DOHH2 (cell line): ENCODE results near the gene CACNA2D4.
"Not testable (repeated sequence)": the region's sequence is repeated elsewhere in the genome, so short reads cannot be mapped to it uniquely, and the experiment has no call there.

Source experiments
- H3F3A ChIP-seq: fragments of 200-600 bp; sonication (generic), shearing (Covaris generic); 2 replicates; pipeline ENCODE4 v1.6.0; 2016; ENCODE audit warnings: antibody characterized with exemption, mild to moderate bottlenecking; ENCODE audit not compliant: control insufficient read depth, insufficient read depth
- H3K27ac ChIP-seq: fragments of 200-600 bp; sonication (generic); 2 replicates; pipeline ENCODE4 v1.5.1; 2014; ENCODE audit warnings: low read depth, mild to moderate bottlenecking, low read length, moderate library complexity
- H3K27me3 ChIP-seq: fragments of 200-600 bp; sonication (generic); 2 replicates; pipeline ENCODE4 v1.6.1; 2014; ENCODE audit warnings: mild to moderate bottlenecking, low read length, mixed read lengths; ENCODE audit not compliant: control insufficient read depth
- H3K36me3 ChIP-seq: fragments of 200-600 bp; sonication (generic); 2 replicates; pipeline ENCODE4 v1.6.1; 2014; ENCODE audit warnings: mild to moderate bottlenecking, low read length, moderate library complexity, mixed read lengths; ENCODE audit not compliant: control insufficient read depth
- H3K4me1 ChIP-seq: fragments of 200-600 bp; sonication (generic); 2 replicates; pipeline ENCODE4 v1.6.1; 2014; ENCODE audit warnings: mild to moderate bottlenecking, low read length, mixed read lengths; ENCODE audit not compliant: control insufficient read depth
- H3K4me2 ChIP-seq: fragments of 200-600 bp; sonication (generic); 2 replicates; pipeline ENCODE4 v1.6.0; 2014; ENCODE audit warnings: mild to moderate bottlenecking, low read length, moderate library complexity
- H3K4me3 ChIP-seq: fragments of 200-600 bp; sonication (generic); 2 replicates; pipeline ENCODE4 v1.5.1; 2014; ENCODE audit warnings: mild to moderate bottlenecking, low read length, mixed read lengths
- H3K79me2 ChIP-seq: fragments of 200-600 bp; sonication (generic); 2 replicates; pipeline ENCODE4 v1.6.1; 2014; ENCODE audit warnings: mild to moderate bottlenecking, low read length, mixed read lengths; ENCODE audit not compliant: control insufficient read depth
- H3K9me2 ChIP-seq: fragments of 200-600 bp; sonication (generic); replicated peaks from 2 replicates; pipeline ENCODE4 v1.6.1; 2014; ENCODE audit warnings: mild to moderate bottlenecking, low read length, mixed read lengths; ENCODE audit not compliant: control insufficient read depth
- H3K9me3 ChIP-seq: fragments of 200-600 bp; sonication (generic); 2 replicates; pipeline ENCODE4 v1.6.1; 2014; ENCODE audit warnings: antibody characterized with exemption, low read length, mixed read lengths; ENCODE audit not compliant: control insufficient read depth, insufficient read depth
- H4K20me1 ChIP-seq: fragments of 200-600 bp; sonication (generic); 2 replicates; pipeline ENCODE4 v1.6.0; 2014; ENCODE audit warnings: low read depth, mild to moderate bottlenecking, antibody characterized with exemption, low read length, moderate library complexity; ENCODE audit not compliant: control insufficient read depth, insufficient read depth
- EZH2phosphoT487 ChIP-seq: fragments of 200-600 bp; sonication (generic); IDR thresholded peaks from 2 replicates; pipeline ENCODE4 v1.6.1; 2017; ENCODE audit warnings: borderline replicate concordance, mild to moderate bottlenecking, antibody characterized with exemption, low read length, moderate library complexity, mixed read lengths
- TF ChIP-seq, protein P1 (sequence below): fragments of 200-600 bp; sonication (generic); IDR thresholded peaks from one replicate; pipeline ENCODE4 v1.5.1; 2014; ENCODE audit warnings: antibody characterized with exemption, mild to moderate bottlenecking, low read depth, low read length; ENCODE audit not compliant: poor library complexity, severe bottlenecking

Gene CACNA2D4

DNA sequence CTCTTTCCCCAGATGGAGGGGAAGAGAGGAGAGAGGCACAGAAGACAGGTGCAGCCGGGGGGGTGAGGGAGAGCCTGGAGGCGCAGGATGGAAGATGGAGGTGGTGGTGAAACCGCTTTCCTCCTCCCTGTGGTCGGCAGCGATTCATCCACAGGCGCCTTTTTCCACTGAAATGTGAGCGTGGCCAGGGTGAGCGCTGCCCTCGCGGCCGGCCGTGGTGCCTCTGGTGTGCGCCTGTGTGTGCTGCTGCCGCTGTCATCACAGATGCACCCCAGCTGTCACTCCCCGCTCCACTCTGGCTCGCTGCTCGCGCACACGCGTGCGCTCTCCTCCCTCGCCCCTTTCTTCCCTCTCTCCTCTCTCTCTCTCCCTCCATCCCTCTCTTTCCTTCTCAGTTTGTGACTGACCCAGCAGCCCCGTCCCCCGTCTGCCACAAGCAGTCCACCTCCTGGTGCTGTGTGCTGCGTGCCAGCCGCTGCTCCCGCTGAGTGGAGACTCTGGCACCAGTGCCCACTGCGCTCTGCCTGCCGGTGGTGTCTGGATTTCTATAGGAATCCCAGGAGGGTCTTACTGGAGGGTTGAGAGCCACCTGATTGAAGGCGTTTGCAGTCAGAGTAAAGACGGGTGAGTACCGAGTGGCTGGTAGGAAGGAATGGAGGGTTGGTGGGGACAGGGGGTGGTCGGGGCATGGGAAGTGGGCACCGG, 98.1 kb downstream of the CACNA2D4 start, which contains the start of gene LRTM2:
Gene LRTM2, plus strand, starts transcription at position 375 of the 705 bp plus-strand sequence. CDS start 7,584 bp downstream, outside the sequence.
- Histone ChIP-seq H4K20me1 (no peaks in the 10 kb centered on the region), H3K9me3 (no peaks in the 10 kb centered on the region), H3K9me2 (no peaks in the 10 kb centered on the region), H3K27me3 (peaks cover 24% of the 10 kb centered on the region), H3K27ac (no peak within 1 kb of the TSS), H3K4me1 (no peaks in the 10 kb centered on the region), H3F3A (no peaks in the 10 kb centered on the region), H3K36me3 (no peaks in the 10 kb centered on the region), H3K4me2 (no peak within 1 kb of the TSS), H3K79me2 (no peaks in the 10 kb centered on the region), H3K4me3 (no peak within 1 kb of the TSS)
- TF ChIP-seq, protein P1, sequence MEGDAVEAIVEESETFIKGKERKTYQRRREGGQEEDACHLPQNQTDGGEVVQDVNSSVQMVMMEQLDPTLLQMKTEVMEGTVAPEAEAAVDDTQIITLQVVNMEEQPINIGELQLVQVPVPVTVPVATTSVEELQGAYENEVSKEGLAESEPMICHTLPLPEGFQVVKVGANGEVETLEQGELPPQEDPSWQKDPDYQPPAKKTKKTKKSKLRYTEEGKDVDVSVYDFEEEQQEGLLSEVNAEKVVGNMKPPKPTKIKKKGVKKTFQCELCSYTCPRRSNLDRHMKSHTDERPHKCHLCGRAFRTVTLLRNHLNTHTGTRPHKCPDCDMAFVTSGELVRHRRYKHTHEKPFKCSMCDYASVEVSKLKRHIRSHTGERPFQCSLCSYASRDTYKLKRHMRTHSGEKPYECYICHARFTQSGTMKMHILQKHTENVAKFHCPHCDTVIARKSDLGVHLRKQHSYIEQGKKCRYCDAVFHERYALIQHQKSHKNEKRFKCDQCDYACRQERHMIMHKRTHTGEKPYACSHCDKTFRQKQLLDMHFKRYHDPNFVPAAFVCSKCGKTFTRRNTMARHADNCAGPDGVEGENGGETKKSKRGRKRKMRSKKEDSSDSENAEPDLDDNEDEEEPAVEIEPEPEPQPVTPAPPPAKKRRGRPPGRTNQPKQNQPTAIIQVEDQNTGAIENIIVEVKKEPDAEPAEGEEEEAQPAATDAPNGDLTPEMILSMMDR, result no peak
- TF ChIP-seq EZH2phosphoT487, result no peak

DNA sequence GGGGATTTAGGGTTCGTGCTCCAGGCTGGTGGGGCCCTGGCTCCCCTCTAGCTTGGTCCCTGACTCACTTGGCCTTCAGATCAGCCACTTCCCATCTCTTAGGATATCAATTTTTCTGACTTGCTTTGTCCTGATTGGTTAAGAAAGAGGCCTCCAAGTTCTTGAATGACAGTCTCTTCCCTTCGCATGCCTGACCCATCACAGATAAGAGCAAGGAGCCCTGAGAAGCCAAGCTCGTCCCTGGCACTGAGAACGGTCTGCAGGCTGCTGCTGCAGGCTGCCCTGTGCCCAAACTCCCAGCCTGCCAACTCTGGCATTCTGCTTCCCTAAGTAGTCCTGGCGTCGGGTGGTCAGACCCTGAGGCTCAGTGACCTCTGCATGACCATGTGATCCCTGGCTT, 98.9 kb downstream of the CACNA2D4 start:
- Histone ChIP-seq H3K4me2 (no peak overlapping the region), H3K4me3 (no peak overlapping the region)

DNA sequence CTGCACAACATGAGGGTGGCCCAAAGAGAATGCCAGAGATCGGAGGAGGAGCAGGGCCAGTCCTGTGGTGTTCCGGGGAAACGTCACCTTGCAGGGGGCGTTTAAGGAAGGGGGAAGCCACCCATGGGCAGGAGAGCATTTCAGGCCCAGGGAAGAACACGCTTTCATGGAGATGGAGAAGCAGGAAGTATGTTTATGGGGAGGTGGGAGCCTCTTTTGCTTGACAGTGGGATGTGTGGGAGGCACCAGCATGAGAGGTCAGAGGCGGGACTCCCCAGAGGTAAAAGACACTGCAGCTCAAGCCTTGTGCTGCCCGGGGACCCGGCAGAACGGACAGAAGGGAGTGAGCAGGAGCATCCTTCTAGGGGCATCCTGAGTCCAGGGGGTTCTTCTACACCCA, 99.4 kb downstream of the CACNA2D4 start:
- no peaks in the 10 kb centered on the region for H3K9me3 ChIP-seq
- no peaks in the 10 kb centered on the region for H3K79me2 ChIP-seq
- no peaks in the 10 kb centered on the region for H3F3A ChIP-seq
- H3K4me2 ChIP-seq, result no peak overlapping the region
- H4K20me1 ChIP-seq, result no peaks in the 10 kb centered on the region
- H3K36me3 ChIP-seq, result no peaks in the 10 kb centered on the region
- peaks cover 31% of the 10 kb centered on the region for H3K27me3 ChIP-seq
- no peak overlapping the region for H3K4me3 ChIP-seq
- H3K27ac ChIP-seq, result no peak overlapping the region
- no peak for TF ChIP-seq EZH2phosphoT487
- TF ChIP-seq, protein P1, result no peak
- no peaks in the 10 kb centered on the region for H3K4me1 ChIP-seq
- H3K9me2 ChIP-seq, result no peaks in the 10 kb centered on the region

More for the DNA sequence above, 98.9 kb downstream of the CACNA2D4 start:
- H3K4me1 ChIP-seq, result no peaks in the 10 kb centered on the region
- no peak overlapping the region for H3K27ac ChIP-seq
- H3K9me2 ChIP-seq, result no peaks in the 10 kb centered on the region
- no peaks in the 10 kb centered on the region for H4K20me1 ChIP-seq
- no peaks in the 10 kb centered on the region for H3K79me2 ChIP-seq
- no peaks in the 10 kb centered on the region for H3K36me3 ChIP-seq
- no peaks in the 10 kb centered on the region for H3F3A ChIP-seq
- H3K27me3 ChIP-seq, result peaks cover 28% of the 10 kb centered on the region
- no peaks in the 10 kb centered on the region for H3K9me3 ChIP-seq
- TF ChIP-seq, protein P1, result no peak
- no peak for TF ChIP-seq EZH2phosphoT487

DNA sequence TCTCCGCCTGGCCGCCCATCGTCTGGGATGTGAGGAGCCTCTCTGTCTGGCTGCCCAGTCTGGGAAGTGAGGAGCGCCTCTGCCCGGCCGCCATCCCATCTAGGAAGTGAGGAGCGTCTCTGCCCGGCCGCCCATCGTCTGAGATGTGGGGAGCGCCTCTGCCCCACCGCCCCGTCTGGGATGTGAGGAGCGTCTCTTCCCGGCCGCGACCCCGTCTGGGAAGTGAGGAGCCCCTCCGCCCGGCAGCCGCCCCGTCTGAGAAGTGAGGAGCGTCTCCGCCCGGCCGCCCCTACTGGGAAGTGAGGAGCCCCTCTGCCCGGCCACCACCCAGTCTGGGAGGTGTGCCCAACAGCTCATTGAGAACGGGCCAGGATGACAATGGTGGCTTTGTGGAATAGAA, 100.5 kb downstream of the CACNA2D4 start:
- peaks cover 38% of the 10 kb centered on the region for H3K27me3 ChIP-seq
- not testable (repeated sequence) for H3K9me3 ChIP-seq, H3K79me2 ChIP-seq

More for the DNA sequence above, 100.5 kb downstream of the CACNA2D4 start:
- not testable (repeated sequence) for H3K36me3 ChIP-seq, H4K20me1 ChIP-seq, H3F3A ChIP-seq, H3K4me1 ChIP-seq, H3K9me2 ChIP-seq, H3K4me3 ChIP-seq, H3K4me2 ChIP-seq, H3K27ac ChIP-seq
